ENCODE results near the gene TMEM260.

Gene TMEM260

DNA sequence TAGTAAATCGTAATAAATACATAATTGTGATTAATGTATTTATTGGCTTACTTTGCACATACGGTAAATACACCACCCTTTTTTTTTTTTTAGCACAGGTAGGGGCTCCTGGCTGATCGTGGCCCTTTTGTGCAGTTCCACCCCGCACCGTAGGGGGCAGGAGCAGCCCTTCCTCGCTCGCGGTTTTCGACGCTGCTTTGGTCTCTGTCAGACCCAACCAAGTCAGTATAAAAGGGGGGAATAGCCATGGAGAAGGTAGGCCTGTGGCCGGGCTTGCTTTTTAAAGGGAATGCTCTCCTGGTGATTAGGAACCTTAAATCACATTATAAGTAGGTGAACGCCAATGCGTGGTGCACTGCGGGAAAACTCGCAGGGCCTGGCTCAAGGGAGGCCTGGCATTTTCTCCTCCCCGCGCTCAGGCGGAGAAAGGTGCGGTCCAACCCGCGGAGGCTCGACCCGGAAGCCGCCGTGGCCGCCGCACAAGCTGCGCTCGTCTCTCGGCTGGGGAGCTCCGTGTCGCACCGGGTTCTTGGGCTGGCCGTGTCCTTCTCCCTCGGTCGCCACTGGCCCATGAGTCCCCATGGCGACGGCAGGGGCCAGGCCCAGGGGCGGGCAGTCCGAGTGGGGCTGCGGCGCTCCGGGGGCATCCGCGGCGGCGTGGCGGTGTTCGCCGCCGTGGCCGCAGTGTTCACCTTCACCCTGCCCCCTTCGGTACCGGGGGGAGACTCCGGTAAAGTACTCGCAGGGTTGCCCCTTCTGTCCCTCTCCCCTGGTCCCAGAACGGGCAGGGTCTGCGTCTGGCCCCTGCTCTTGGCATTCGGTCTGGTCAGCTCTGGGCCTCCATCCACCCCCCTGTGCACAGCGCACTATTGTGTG, at the start of gene TMEM260:
TMEM260 (plus strand) TSS at position 454 of the 876 bp plus-strand sequence; CDS start at position 571, 117 bp downstream.
- peak; percentile 80 to 89 for DNase-seq (ENCODE audit: low read depth in 1 of 2, low spot score in 1 of 2)

DNA sequence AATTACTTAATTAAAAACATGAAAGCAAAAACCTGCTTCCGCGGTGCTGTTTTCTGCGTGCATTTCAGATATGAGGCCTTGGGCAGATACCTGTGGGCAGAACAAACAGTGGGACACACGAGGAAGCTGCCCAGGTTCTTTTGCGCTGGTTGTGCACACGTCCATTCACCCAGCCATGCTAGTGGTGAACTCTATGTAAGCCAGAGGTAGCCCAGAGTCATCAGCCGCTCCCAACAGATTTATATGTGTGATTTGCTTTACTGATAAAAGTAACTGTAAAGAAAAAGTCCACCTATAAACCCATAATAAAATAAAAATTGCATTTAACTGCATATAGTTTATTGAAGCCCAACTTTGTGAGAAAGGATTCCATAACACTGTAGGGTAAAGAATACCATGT, 47.1 kb upstream of the TMEM260 start:
- no peak for DNase-seq (ENCODE audit: low read depth in 1 of 2, low spot score in 1 of 2)

DNA sequence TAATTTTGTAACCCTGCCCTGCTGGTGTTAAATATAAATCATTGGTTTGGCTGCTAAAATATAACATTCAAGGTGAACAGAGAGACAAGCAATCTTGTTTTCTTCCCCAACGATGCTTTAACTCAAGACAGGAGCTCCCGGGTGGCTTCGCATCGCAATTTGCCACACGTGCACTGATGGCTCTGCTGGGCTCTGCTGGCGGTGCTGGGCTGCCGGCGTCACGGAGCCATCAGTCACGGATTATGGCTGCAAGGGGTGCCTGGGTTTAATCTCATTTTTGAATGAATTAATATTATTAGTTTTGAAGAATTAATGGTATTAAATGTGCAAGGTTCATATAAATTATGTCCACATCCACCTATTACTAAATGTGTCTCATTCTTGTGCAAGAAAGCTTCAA, 44.9 kb upstream of the TMEM260 start:
- DNase-seq (ENCODE audit: low read depth in 1 of 2, low spot score in 1 of 2) = no peak

DNA sequence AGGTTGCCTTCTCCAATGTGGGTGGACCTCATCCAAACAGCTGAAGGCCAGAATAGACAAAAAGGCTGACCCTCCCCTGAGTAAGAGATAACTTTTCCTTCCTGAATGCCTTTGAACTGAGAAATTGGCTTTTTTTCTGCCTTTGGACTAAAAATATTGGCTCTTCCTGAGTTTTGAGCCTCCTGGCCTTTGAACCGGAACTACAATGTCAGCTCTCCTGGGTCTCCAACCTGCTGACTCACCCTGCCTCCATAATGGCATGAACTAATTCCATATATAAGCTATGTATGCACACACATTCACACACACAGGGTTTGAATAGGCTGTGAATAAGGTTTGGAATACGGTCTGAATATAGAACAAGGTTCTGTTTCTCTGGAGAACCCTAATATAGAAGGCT, 39.7 kb upstream of the TMEM260 start:
- DNase-seq (ENCODE audit: low read depth in 1 of 2, low spot score in 1 of 2) = no peak

DNA sequence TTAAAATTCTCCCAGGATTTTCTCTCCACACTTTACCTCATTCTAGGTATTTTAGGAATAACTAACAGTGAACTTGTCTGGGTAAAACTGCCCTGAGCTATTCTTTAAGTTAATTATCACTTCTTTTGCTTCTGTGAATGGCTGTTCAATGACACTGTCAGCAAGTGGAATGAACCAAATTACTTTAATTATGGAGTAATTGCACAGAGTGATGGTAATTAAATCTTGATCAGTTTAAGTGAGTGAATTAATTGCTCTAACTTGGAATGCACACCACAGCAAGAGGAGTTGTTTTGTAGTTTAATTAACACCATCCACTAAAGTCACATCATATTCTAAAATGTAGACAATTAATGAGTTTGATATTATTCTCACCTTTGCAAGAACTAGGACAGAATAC, 36.2 kb upstream of the TMEM260 start:
- DNase-seq (ENCODE audit: low read depth in 1 of 2, low spot score in 1 of 2) = no peak

DNA sequence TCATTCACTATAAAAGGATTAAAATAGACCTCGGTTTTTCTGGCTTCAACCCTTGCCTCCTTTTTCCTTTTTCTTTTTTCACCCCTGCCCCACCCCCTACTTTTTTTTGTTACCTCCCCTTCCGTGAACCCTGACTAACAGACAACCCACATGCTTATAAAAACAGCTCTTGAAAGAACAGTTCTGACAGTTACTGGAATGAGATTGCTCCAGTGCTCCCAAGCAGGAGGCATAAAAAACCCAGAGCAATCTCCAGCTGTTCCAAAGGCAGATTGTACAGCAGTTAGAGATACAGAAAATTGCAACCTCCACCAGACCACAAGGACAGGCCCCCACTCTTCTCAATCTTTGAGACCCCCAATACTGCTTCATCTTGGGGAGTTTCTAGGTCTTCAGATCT, 29.9 kb upstream of the TMEM260 start:
- DNase-seq (ENCODE audit: low read depth in 1 of 2, low spot score in 1 of 2) = no peak

DNA sequence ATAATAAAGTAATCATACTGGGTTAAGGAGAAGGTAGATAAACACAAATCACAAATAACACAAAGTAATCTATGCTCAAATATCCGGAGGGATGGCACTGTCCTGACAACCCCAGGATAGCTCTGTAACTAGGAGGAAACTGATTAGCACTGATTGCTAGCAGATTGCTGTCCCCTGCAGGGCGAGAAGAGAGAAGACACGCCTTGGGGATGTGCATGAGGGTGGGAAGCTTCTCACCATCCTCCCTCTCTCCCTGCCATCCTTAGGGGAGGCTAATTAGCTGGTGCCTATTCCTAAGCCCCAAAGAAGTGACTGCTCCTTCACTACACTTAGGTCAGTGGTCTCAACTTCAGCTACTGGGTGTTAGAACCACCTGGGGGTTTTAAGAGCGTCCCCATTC, 27.0 kb upstream of the TMEM260 start:
- no peak for DNase-seq (ENCODE audit: low read depth in 1 of 2, low spot score in 1 of 2)

DNA sequence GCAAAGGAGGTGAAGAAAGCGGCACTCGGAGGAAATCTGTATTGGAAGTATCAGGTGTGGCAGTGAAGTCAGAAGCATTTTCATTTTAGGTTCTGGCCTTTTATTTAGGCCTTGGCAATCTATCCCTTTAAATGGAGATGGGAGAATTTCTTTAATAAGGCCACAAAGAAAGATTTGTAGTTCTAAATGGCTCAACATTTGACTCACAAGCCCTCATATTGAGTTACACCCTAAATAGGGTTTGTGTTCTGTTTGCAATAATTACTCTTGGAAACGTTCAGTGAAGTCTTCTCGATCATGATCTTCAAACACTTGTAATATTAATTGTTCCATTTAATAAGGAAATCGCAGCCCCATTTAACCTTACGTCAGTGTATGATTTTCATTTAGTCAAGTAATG, 25.3 kb upstream of the TMEM260 start:
- no peak for DNase-seq (ENCODE audit: low read depth in 1 of 2, low spot score in 1 of 2)

DNA sequence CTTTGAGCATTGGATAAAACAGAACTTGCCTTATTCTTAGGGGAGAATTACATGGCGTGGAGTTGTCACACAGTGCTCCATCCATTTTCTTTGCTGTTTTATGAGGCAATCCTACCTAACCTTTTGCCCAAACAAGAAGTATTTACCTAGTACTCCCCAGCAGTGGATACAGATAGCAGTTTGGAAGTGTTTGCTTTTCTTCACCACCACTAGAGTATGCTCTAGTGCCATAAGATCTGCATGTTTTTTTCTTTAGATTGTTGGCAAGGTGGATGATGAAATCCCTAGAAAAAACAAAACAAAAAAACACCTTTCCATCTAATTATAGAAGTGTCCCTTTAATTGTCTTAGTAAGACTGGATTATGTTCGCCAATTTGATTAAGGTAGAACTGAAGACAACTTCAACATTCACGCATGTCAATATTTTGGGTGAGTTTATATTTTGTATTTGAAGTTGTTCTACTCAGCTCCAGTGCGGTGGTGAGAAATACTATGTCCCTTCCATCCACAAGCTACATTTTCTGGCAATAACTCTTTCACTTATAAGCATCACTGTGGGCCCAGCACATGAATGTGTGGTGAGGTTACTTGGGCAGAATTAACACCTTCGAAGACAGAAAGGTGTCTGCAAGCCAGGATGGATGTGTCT, 23.6 kb upstream of the TMEM260 start:
- DNase-seq (ENCODE audit: low read depth in 1 of 2, low spot score in 1 of 2) = no peak

DNA sequence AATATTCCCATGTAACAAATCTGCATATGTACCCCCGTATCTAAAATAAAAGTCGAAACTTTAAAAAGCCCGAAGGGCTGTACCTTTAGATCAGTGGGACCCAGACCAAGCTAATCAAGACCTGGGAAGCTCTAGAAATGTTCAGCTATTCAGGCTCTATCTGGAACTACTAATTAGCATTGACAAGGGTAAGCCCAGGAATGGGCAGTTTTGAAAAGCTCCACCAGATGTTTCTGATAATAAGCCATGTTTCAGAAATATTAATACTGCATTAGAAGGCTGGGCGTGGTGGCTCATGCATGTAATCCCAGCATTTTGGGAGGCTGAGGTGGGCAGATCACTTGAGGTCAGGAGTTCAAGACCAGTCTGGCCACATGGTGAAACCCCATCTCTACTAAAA, 20.4 kb upstream of the TMEM260 start:
- DNase-seq (ENCODE audit: low read depth in 1 of 2, low spot score in 1 of 2) = no peak

DNA sequence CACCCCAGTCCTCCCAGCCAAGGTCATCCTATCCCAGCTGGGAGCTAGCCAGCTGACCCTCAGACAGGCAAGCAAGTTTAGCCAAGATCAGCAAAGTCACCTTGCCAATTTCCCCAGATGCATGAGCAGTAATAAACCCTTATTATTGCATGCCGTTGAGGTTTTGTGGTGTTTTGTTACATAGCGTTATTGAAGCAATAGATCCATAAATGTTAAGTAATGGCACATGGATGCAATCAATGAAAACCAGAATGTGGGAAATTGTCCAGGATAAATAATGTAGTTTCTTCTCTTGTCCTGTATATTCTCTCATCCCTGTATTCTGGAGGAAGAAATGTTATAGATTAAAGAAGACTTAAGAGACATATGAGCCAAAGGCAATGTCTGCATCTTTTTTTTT, 18.0 kb upstream of the TMEM260 start:
- DNase-seq (ENCODE audit: low read depth in 1 of 2, low spot score in 1 of 2) = no peak

DNA sequence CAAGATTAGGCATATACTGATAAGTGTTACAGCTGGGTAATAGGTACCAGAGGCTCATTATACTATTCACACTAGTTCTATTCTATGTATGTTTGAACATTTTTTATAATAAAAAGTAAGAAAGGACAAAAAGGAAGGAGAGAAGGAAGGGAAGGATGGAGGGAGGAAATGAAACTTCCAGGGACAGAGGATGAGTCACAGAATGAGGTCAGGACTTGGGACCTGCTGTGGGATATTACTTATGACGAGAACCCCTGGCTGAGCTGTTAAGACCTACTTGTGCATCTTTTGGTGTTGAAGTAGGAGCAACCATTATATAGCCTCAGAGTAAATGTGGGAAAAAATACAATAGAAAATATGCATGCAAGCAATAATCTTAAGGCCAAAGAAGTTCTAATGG, 16.7 kb upstream of the TMEM260 start:
- DNase-seq (ENCODE audit: low read depth in 1 of 2, low spot score in 1 of 2) = no peak

DNA sequence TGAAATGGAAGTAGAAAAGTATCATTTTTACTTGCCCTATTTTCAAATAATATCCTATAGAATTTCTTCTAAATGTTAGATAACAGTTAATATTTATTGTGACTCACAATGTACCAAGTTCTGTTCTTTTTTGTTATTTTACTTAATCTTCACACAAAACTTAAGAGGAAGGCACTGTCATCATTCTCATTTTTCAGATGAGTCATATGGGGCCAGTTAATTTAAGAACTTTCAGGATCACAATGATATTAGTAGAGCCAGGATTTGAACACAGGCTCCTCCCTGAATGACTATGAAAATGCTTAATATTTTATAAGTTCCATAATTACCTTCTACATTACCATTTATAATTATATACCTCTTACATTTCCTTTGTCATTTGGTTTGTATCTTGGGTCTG, 10.4 kb upstream of the TMEM260 start:
- no peak for DNase-seq (ENCODE audit: low read depth in 1 of 2, low spot score in 1 of 2)

DNA sequence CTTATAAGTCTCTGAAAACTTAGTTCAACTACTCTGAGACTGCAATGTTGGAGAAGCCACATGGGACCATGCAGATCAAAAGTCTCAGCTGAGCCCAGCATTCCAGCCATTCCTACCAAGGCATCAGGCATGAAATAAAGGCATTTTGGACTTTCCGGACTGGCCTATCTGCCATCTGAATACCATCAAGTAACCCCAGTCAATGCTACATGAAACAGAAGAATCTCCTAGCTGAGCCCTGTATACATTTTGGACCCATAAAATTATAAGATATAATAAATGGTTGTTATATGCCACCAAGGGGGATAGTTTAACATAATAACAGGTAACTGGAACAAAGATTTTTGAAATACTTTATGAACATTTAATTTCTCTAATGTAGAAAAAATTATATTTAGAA, 9.3 kb upstream of the TMEM260 start:
- no peak for DNase-seq (ENCODE audit: low read depth in 1 of 2, low spot score in 1 of 2)

DNA sequence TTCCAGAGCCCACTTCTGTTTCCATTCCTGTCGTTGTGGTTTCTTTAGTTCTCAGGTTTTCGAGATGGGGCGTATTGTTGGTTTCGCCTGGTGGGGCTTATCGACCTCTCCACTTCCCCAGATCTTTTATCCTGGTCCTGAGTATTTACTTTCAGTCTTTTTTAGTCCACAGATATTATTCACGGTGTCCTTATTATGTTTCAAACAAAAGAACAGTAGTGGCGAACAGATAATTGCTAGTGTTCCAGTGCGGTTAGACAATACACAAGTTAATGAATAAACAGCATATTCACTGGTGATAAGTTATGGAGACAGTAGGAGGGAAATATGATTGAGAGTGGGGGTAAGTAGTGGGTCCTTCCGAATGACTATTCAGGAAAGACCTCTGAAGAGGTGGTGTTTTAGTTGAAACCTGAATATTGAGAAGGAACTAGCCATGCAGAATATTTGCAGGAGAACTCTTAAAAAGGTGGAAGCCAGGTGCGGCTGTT, 668 bp downstream of the TMEM260 start:
- no peak for DNase-seq (ENCODE audit: low read depth in 1 of 2, low spot score in 1 of 2)

DNA sequence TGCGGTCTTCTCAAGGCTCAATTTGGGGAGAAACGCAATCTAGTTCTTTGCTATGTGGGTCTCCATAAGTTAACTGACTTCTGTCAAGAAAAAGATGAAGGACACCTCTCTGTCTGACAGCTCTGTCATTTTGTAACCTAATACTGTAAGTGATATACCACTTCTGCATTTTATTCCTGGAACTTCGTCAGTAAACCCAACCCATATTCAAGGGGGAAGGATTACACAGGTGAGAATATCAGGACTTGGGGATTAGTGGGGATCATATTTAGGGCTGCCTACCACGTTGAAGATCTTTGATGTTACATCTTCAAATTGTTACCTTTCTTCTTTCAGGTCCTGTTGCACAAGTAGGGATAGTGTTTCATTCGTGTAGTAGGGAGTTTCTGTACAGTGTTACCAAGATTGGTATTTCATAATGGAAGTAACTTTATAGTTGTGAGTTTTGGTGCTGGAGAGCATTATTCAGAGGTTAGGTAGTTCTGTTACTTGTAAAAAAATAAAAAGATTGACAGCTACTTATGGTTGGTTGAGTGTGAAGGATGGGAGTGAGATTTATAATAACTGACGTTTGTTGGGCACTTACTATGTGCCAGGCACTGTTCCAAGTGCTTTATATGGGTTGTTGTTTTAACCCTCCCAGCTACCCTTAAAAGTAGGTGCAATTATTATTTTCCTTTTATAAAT, 1.6 kb downstream of the TMEM260 start:
- no peak for DNase-seq (ENCODE audit: low read depth in 1 of 2, low spot score in 1 of 2)

DNA sequence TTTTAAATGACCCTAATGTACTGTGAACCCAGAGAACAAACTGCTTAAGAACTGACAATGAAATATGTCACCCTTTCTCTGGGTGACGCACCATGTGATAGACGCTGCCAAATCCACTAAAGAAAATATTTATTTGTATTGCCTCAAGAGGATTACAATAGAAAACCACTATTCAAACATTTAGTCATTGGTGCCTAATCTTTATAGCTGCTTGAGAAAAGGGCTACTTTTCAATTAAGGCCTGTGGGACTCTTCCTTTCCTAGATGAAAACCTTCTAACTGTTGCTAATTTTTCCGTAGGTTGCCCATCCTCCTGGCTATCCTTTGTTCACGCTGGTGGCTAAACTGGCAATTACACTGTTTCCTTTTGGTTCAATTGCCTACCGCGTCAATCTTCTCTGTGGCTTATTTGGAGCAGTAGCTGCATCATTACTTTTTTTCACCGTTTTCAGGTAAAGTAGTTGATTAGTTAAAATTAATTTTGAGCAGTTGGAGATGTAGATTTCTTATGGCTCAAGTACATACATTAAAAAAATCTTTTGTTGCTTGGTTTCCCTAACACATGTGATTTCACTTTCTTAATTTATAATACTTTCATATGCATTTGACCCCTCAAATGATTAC, 6.0 kb downstream of the TMEM260 start:
- no peak for DNase-seq (ENCODE audit: low read depth in 1 of 2, low spot score in 1 of 2)

DNA sequence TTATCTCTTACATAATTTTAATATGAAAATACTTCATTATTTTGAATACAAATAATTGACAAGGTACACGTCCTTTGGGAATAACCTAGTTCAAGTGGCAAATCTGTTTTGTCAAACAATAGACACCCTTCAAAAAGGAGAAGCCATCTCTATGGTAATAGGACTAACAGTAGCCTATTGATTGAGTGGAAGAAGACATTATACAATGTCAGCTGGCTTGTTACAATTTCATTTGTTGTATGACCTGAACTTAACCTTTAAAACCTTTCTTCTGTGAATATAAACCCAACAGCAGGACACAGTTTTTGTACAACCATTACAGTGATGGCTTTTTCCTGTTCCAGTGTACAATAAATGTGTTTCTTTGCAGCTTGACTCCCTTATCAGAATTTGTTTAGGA, 8.1 kb downstream of the TMEM260 start:
- no peak for DNase-seq (ENCODE audit: low read depth in 1 of 2, low spot score in 1 of 2)

DNA sequence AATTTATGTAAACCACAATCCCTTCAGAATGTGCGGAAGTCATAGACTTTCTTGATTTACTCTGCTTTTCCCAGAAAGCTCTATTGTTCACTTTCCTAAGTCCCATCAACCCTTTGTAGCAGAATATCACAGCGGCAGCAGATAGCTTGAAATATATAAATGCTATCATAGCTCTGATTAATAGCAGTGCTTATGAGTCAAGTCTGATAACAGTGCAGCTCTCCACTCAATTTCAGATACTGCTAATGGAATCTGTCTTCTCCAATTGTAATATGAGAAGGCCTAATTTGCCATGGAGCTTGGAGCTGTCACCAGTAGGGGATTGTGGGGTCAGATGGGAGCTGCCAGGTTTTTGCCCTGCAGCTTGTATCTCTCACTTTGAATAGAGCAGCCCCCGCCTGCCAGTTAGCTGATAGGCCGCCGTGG, 10.9 kb downstream of the TMEM260 start:
- DNase-seq (ENCODE audit: low read depth in 1 of 2, low spot score in 1 of 2) = no peak

DNA sequence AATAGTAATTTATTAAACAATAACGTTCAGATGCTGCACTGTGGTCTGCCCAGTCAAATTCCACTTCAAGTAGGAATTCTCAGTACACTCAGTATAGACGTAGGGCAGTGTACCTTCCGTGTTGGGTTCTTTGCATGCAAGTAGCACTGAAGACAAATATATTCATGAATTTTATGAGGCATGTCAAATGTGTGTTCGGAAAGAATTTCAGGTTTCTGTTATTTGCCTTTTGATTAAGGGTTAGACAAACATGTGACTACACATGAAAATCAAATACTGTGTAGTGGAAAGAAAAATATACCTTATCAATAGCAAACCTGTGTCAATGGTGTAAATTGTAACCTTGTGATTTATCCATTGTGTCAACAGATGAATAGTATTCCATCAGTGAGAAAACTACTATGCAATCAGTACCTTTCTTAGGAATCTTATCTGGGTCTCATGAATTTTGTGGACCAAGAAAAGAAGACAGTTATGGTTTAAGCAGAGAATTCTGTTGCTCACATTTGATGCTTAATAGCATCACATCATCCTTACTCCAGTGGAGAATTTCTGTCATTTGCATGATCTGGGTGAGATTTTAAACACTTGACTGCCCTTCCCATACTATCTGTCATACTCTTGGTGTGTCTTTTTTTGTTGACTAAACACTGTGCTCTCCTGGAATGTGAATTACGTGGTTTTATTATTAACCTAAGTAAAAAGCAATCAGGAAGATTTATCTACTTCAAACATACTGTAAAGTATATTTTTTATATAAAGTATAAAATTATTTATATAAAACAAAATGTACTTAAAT, 13.3 kb downstream of the TMEM260 start:
- no peak for DNase-seq (ENCODE audit: low read depth in 1 of 2, low spot score in 1 of 2)

DNA sequence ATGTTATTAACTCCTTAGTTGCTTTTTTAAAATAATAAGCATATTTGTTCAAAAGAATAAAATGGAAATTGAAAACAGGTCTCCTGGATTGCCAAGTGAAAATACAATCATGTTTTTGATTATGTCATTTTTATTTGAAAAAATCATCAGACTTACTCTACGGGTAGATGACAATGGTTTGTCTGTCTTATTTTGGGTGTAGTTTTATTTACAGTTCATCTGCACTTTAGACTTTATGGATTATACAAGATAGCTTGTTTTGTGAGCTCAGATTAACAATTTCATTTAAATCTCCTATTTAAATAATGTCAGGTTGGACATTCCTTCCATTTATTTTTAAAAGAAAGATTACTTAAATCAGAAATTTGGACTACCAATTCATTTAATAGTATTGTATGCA, 14.8 kb downstream of the TMEM260 start:
- DNase-seq (ENCODE audit: low read depth in 1 of 2, low spot score in 1 of 2) = no peak
